Measurements from ENCODE around the gene CNBD2.
"Not testable (repeated sequence)": the region's sequence is repeated elsewhere in the genome, so short reads cannot be mapped to it uniquely, and the experiment has no call there.

CNBD2 gene

GRCh38 chr20:35947489-35947888, 20.9 kb upstream of the CNBD2 start:
- H3K4me3 ChIP-seq (ENCODE audit: low read depth, low read length) = no peak overlapping the region
- TF ChIP-seq CTCF (IDR thresholded peaks at IDR 0.05; ENCODE audit: low read depth, low read length) = 0 out of 2 replicates have a peak, but pooled peaks have one; percentile 19

DNA sequence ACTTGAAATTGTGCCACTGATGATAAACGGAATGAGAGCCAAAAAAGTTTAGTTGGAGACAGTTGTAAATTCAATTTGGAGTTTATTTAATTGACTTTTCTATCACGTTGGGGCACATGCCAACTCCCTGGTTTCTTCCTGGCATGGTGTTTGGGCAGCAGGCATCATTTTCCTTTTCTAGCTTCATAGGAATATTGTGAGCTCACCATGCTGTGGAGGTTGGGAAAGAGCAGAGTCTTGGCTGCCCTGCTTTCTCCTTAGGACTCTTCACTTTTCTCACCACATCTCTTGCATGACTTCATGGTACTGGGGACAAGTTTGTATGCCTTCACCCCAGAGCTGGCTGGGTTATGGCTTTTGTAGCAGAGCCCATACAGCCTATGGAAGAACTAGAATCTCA, 20.5 kb upstream of the CNBD2 start:
- TF ChIP-seq CTCF (IDR thresholded peaks at IDR 0.05; ENCODE audit: low read depth, low read length) = no peak
- H3K4me3 ChIP-seq (ENCODE audit: low read depth, low read length) = no peak overlapping the region

GRCh38 chr20:35950093-35950492, 18.3 kb upstream of the CNBD2 start:
- no peak for TF ChIP-seq CTCF (IDR thresholded peaks at IDR 0.05; ENCODE audit: low read depth, low read length)
- no peak overlapping the region for H3K4me3 ChIP-seq (ENCODE audit: low read depth, low read length)

DNA sequence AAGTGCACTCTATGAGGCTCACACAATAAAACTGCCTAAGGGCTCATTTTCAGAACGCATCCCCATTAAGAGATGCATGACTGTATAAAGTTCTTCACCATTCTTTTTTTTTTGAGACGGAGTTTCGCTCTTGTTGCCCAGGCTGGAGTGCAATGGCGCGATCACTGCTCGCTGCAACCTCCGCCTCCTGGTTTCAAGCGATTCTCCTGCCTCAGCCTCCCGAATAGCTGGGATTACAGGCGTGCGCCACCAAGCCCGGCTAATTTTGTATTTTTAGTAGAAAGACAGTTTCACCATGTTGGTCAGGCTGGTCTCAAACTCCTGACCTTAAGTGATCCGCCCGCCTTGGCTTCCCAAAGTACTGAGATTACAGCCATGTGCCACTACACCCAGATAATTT, 16.3 kb upstream of the CNBD2 start:
- not testable (repeated sequence) for H3K4me3 ChIP-seq (ENCODE audit: low read depth, low read length)

GRCh38 chr20:35952480-35953386, 15.7 kb upstream of the CNBD2 start:
- H3K4me3 ChIP-seq (ENCODE audit: low read depth, low read length) = peak overlapping the region; percentile 93

DNA sequence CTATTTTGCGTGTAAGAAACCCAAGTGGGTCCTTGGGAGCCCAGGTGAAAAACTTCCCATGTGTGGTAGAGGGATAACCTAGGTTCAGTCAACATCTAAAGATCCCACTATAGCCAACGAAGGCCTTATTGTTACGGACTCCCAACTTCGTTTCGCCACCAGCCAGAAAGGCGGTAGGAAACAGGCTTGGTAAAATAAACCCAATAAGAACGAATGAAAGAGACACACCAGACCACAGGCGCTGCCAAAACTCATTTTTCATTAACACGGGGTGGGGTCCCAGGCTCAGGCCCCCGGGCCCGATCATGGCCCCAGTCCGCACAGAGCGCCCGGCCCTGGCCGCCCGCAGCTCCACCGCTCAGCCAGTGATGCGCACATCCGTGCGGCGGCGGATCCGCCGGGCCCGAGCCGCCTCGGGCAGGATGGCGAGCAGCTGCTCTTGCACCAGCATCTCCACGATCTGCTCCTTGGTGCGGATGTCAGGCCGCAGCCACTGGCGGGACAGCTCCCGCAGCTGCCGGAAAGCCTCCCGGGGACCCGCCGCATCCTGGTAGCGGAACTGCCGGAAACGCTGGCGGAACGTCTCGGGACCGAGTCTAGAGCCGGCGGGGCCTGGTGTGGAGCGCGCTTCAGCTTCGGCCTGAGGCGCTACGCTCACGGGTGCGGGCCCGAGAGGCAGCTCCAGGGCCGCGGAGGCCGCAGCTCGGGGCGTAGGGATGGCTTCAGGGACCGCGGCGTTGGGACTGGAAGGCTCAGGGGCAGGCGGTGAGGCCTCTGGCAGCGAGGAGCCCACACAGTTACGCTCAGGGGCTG, 14.8 kb upstream of the CNBD2 start:
- TF ChIP-seq CTCF (IDR thresholded peaks at IDR 0.05; ENCODE audit: low read depth, low read length) = no peak
- H3K4me3 ChIP-seq (ENCODE audit: low read depth, low read length) = peak overlapping the region; percentile 93

More at GRCh38 chr20:35952480-35953386, 15.7 kb upstream of the CNBD2 start:
- no peak for TF ChIP-seq CTCF (IDR thresholded peaks at IDR 0.05; ENCODE audit: low read depth, low read length)

DNA sequence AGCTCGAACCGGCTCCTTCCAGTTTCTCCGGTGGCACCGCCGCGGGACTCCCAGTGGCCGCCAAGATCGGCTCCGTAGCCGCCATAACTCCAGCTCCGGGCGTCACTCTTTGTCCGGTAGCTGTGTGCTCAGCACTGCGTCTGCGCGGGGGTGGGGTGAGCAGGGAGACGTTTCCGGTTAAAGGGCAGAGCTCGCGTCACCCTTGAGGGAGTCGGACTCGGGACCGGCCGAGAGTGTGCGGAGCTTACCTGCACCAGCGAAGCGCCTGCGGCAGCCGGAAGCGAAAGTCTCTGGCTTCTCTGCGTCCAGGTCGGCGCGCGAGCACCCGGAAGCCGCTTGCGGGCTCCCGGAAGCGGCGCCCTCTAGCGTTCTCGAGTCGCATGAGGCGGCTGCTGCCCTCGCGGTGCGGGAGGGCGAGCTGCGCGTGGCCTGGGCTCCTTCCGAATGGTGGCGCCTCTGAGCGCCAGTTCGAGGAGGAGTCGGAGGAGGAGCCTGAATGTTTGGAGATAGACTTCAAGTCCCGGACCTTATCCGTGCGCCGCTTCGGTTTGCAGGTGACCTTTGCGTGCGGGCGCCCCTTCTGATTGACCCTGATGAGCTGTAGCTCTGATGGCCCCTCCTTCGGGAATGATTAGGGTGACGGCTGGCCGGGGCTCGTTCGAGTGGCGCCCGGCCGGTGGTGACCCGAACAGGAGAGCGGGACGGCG, 14.0 kb upstream of the CNBD2 start, which contains the start of gene SCAND1:
SCAND1 (minus strand) TSS at position 303 of the 707 bp plus-strand sequence; CDS start at position 85, 218 bp downstream.
- H3K4me3 ChIP-seq (ENCODE audit: low read depth, low read length) = peak within 1 kb of the TSS; percentile 93
- peak; percentile 90 for TF ChIP-seq CTCF (IDR thresholded peaks at IDR 0.05; ENCODE audit: low read depth, low read length)

Measured in WI38 (cell line).